Gastrocnemius medialis (tissue), 4 donors: ENCODE measurements around the gene PPP2R1A. TPM values are rescaled to one million over a fixed set of nuclear protein-coding genes. Genes with fewer than 3 reads are reported as not detected.

Experiments used
- ATAC-seq, 2 donors: fragments of 150-250 bp; one replicate each; pipeline ENCODE4 v1.9.1; 2016
- DNase-seq, 2 donors: peaks; one replicate each; pipeline ENCODE4 v3.0.0-alpha.2; 2019
- H3K27ac ChIP-seq, 4 donors: fragments of 200-600 bp; sonication (generic); 1 replicate in 1 of 4; 2 replicates in 3 of 4; pipeline ENCODE4 v1.5.1; 2016 to 2018; ENCODE audit warnings: mild to moderate bottlenecking in 2 of 4, moderate library complexity in 1 of 4
- H3K27me3 ChIP-seq, 3 donors: fragments of 200-600 bp; sonication (generic) in 2 of 3; 1 replicate in 1 of 3; 2 replicates in 2 of 3; pipeline versions ENCODE4 v1.5.1 to v1.6.0; 2016 to 2019; ENCODE audit warnings: mild to moderate bottlenecking in 1 of 3, moderate library complexity in 1 of 3
- H3K36me3 ChIP-seq, 2 donors: fragments of 200-600 bp; sonication (generic) in 1 of 2; one replicate each; pipeline ENCODE4 v1.5.1; 2017 to 2018
- H3K4me1 ChIP-seq, 2 donors: fragments of 200-600 bp; sonication (generic) in 1 of 2; one replicate each; pipeline ENCODE4 v1.5.1; 2016 to 2017; ENCODE audit warnings: mild to moderate bottlenecking in 2 of 2
- H3K4me3 ChIP-seq, 4 donors: fragments of 200-600 bp; sonication (generic) in 3 of 4; 1 replicate in 1 of 4; 2 replicates in 3 of 4; pipeline ENCODE4 v1.5.1; 2016 to 2019; ENCODE audit warnings: mild to moderate bottlenecking in 2 of 4
- H3K9me3 ChIP-seq, 3 donors: fragments of 200-600 bp; sonication (generic) in 2 of 3; 1 replicate in 1 of 3; 2 replicates in 2 of 3; pipeline ENCODE4 v1.5.1; 2016 to 2019
- POLR2A ChIP-seq, 2 donors: fragments of 450-650 bp; IDR thresholded peaks; one replicate each; pipeline ENCODE4 v1.6.1; 2017; ENCODE audit warnings: antibody characterized with exemption in 2 of 2, mild to moderate bottlenecking in 2 of 2, moderate library complexity in 2 of 2
- in situ Hi-C, 4 donors: fragments of 200-750 bp; cut with MboI; loops; one replicate each; pipeline versions ENCODE4 v1.15.0 to v1.8.0; 2017; ENCODE audit warnings: low sequenced_read_pairs in 4 of 4
- intact Hi-C: fragments of 100-400 bp; cut with DNase I; formaldehyde crosslinking; loops from one replicate; pipeline ENCODE4 v1.15.1; 2023; ENCODE audit warnings: low total_unique reads
- total RNA-seq, 4 donors: library from RNA; depleted of rRNA; stranded (reverse); fragments of >200 nt; gene quantifications; one replicate each; pipeline versions ENCODE4 v1.1.0 to v1.2.3, GENCODE V29; 2016
- TF ChIP-seq, protein P1 (sequence below), 5 experiments: fragments of 450-650 bp in 3 of 5; fragments of 200-600 bp in 2 of 5; sonication (generic) in 2 of 5; IDR thresholded peaks in 4 of 5; conservative IDR thresholded peaks in 1 of 5; 1 replicate in 4 of 5; 2 replicates in 1 of 5; pipeline ENCODE4 v1.5.1; 2016 to 2019; ENCODE audit warnings: antibody characterized with exemption in 5 of 5, mild to moderate bottlenecking in 3 of 5, moderate library complexity in 3 of 5

Gene PPP2R1A
- total RNA-seq, 4 donors from 2014 or later = 263 to 302 (median 290) TPM

GRCh38 chr19:52216401-52216800, 26.5 kb downstream of the PPP2R1A start:
- Histone ChIP-seq H3K4me1 (no peaks in the 10 kb centered on the region), H3K27me3 (no peaks in the 10 kb centered on the region), H3K4me3 (no peak overlapping the region), H3K9me3 (no peaks in the 10 kb centered on the region), H3K36me3 (peaks cover 14 to 100% of the 10 kb centered on the region in 2 donors), H3K27ac (no peak overlapping the region)
- intact Hi-C loops = no loop called here
- TF ChIP-seq POLR2A (IDR thresholded peaks at IDR 0.05) = no peak
- TF ChIP-seq, protein P1, sequence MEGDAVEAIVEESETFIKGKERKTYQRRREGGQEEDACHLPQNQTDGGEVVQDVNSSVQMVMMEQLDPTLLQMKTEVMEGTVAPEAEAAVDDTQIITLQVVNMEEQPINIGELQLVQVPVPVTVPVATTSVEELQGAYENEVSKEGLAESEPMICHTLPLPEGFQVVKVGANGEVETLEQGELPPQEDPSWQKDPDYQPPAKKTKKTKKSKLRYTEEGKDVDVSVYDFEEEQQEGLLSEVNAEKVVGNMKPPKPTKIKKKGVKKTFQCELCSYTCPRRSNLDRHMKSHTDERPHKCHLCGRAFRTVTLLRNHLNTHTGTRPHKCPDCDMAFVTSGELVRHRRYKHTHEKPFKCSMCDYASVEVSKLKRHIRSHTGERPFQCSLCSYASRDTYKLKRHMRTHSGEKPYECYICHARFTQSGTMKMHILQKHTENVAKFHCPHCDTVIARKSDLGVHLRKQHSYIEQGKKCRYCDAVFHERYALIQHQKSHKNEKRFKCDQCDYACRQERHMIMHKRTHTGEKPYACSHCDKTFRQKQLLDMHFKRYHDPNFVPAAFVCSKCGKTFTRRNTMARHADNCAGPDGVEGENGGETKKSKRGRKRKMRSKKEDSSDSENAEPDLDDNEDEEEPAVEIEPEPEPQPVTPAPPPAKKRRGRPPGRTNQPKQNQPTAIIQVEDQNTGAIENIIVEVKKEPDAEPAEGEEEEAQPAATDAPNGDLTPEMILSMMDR (IDR thresholded peaks at IDR 0.05 in 4 of 5, conservative IDR thresholded peaks at IDR 0.05 in 1 of 5) = no peak
- ATAC-seq = no peak
- DNase-seq = no peak
- in situ Hi-C loops = no loop called here

DNA sequence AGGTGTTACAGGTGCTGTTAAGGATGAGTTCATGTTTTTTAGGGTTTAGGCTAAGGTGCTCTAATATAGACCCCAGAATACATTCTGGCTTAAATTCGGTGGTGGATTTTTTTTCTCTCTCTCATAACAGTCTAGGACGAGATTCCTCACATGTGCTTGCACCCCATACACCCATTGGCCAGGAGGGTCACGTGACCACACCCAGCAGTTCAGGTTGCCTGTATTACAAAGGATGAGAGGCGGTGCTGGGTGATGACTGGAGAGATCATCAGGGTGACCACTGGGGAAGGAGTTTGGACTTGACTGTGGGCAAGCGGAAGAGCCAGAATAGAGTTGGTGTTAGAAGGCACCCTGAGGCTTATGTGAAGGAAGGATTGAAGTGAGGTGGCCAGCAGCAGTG, 27.7 kb downstream of the PPP2R1A start:
- TF ChIP-seq POLR2A (IDR thresholded peaks at IDR 0.05) = no peak
- TF ChIP-seq, protein P1 (IDR thresholded peaks at IDR 0.05 in 4 of 5, conservative IDR thresholded peaks at IDR 0.05 in 1 of 5) = no peak
- no peak overlapping the region for H3K27ac ChIP-seq
- H3K4me1 ChIP-seq = no peaks in the 10 kb centered on the region
- no peaks in the 10 kb centered on the region for H3K27me3 ChIP-seq
- DNase-seq (no peak), ATAC-seq (no peak)
- intact Hi-C loops = no loop called here
- peaks cover 14 to 100% of the 10 kb centered on the region in 2 donors for H3K36me3 ChIP-seq
- H3K9me3 ChIP-seq = no peaks in the 10 kb centered on the region
- no peak overlapping the region for H3K4me3 ChIP-seq
- in situ Hi-C loops = no loop called here

DNA sequence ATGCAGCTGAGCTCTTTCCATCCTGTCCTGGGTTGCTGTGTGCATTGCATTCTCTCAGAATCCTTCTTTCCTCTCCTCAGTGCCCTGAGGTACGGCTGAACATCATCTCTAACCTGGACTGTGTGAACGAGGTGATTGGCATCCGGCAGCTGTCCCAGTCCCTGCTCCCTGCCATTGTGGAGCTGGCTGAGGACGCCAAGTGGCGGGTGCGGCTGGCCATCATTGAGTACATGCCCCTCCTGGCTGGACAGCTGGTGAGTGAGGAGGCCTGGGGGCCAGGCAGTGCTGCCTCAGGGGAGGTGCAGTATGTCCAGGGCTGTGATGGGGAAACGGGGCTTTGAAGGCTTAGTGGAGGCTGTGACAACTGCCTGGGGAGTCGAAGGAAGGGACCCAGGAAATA, 29.8 kb downstream of the PPP2R1A start:
- Histone ChIP-seq H3K4me1 (no peaks in the 10 kb centered on the region), H3K9me3 (no peaks in the 10 kb centered on the region), H3K27me3 (no peaks in the 10 kb centered on the region), H3K4me3 (no peak overlapping the region), H3K36me3 (peaks cover 17 to 100% of the 10 kb centered on the region in 2 donors), H3K27ac (no peak overlapping the region)
- in situ Hi-C loops = no loop called here
- DNase-seq (peak in 1 of 2 donors; percentile 49), ATAC-seq (peak in 1 of 2 donors; percentile 41)
- TF ChIP-seq, protein P1 (IDR thresholded peaks at IDR 0.05 in 4 of 5, conservative IDR thresholded peaks at IDR 0.05 in 1 of 5) = no peak
- TF ChIP-seq POLR2A (IDR thresholded peaks at IDR 0.05) = no peak
- intact Hi-C loops = no loop called here

GRCh38 chr19:52221031-52221430, 31.2 kb downstream of the PPP2R1A start:
- ATAC-seq (no peak), DNase-seq (no peak)
- Histone ChIP-seq H3K9me3 (no peaks in the 10 kb centered on the region), H3K36me3 (peaks cover 11 to 100% of the 10 kb centered on the region in 2 donors), H3K4me1 (no peaks in the 10 kb centered on the region), H3K4me3 (no peak overlapping the region), H3K27me3 (no peaks in the 10 kb centered on the region), H3K27ac (no peak overlapping the region)
- intact Hi-C loops (no loop called here), in situ Hi-C loops (no loop called here)
- TF ChIP-seq, protein P1 (IDR thresholded peaks at IDR 0.05 in 4 of 5, conservative IDR thresholded peaks at IDR 0.05 in 1 of 5) = no peak
- no peak for TF ChIP-seq POLR2A (IDR thresholded peaks at IDR 0.05)

GRCh38 chr19:52221831-52222375, 32.1 kb downstream of the PPP2R1A start:
- ATAC-seq (no peak), DNase-seq (no peak)
- intact Hi-C loops = no loop called here
- no peak overlapping the region for H3K27ac ChIP-seq
- no peaks in the 10 kb centered on the region for H3K27me3 ChIP-seq
- TF ChIP-seq POLR2A (IDR thresholded peaks at IDR 0.05) = no peak
- TF ChIP-seq, protein P1 (IDR thresholded peaks at IDR 0.05 in 4 of 5, conservative IDR thresholded peaks at IDR 0.05 in 1 of 5) = no peak
- peaks cover 11 to 100% of the 10 kb centered on the region in 2 donors for H3K36me3 ChIP-seq
- H3K4me1 ChIP-seq = no peaks in the 10 kb centered on the region
- no peaks in the 10 kb centered on the region for H3K9me3 ChIP-seq
- no peak overlapping the region for H3K4me3 ChIP-seq
- in situ Hi-C loops = no loop called here
